Measurements from ENCODE around the gene OSBPL2.

The OSBPL2 gene

GRCh38 chr20:62236766-62237513 is 1.4 kb upstream of the OSBPL2 start:
- DNase-seq, result no peak

- DNase-seq, result no peak
These were observed 864 bp upstream of the OSBPL2 start for GRCh38 chr20:62237514-62237800.

GRCh38 chr20:62238569-62239277 is 402 bp downstream of the OSBPL2 start:
- DNase-seq, result no peak

- DNase-seq, result no peak
These were observed 1.1 kb downstream of the OSBPL2 start for GRCh38 chr20:62239278-62239879.

GRCh38 chr20:62240020-62240685 is 1.8 kb downstream of the OSBPL2 start:
- DNase-seq, result no peak

GRCh38 chr20:62241506-62241905 is 3.2 kb downstream of the OSBPL2 start:
- no peak for DNase-seq

GRCh38 chr20:62242176-62242575 is 3.9 kb downstream of the OSBPL2 start:
- no peak for DNase-seq

- no peak for DNase-seq
These were observed 4.8 kb downstream of the OSBPL2 start for GRCh38 chr20:62243106-62243505.

GRCh38 chr20:62243906-62244515 is 5.7 kb downstream of the OSBPL2 start:
- no peak for DNase-seq

- no peak for DNase-seq
These were observed 6.4 kb downstream of the OSBPL2 start for GRCh38 chr20:62244644-62245108.

- DNase-seq, result no peak
These were observed 7.6 kb downstream of the OSBPL2 start for GRCh38 chr20:62245911-62246280.

GRCh38 chr20:62246431-62246830 is 8.1 kb downstream of the OSBPL2 start:
- DNase-seq, result no peak

GRCh38 chr20:62246872-62247652 is 8.7 kb downstream of the OSBPL2 start:
- DNase-seq, result no peak

GRCh38 chr20:62248890-62249560 is 10.7 kb downstream of the OSBPL2 start:
- no peak for DNase-seq

GRCh38 chr20:62252342-62252966 is 14.1 kb downstream of the OSBPL2 start:
- DNase-seq, result no peak

- DNase-seq, result no peak
These were observed 15.1 kb downstream of the OSBPL2 start for GRCh38 chr20:62253398-62253797.

GRCh38 chr20:62254021-62254724 is 15.9 kb downstream of the OSBPL2 start:
- DNase-seq, result no peak

GRCh38 chr20:62255976-62256375 is 17.7 kb downstream of the OSBPL2 start:
- no peak for DNase-seq

GRCh38 chr20:62258499-62259293 is 20.4 kb downstream of the OSBPL2 start:
- DNase-seq, result no peak

GRCh38 chr20:62259294-62259565 is 20.9 kb downstream of the OSBPL2 start:
- DNase-seq, result no peak
